ENCODE measurements around the gene TTC9B.

GRCh38 chr19:40237791-40238190 is 19.6 kb upstream of the TTC9B start:
- TF ChIP-seq TAF1 (IDR thresholded peaks at IDR 0.05; ENCODE audit: borderline replicate concordance, insufficient read depth, low read length): no peak
- TF ChIP-seq, protein P1, sequence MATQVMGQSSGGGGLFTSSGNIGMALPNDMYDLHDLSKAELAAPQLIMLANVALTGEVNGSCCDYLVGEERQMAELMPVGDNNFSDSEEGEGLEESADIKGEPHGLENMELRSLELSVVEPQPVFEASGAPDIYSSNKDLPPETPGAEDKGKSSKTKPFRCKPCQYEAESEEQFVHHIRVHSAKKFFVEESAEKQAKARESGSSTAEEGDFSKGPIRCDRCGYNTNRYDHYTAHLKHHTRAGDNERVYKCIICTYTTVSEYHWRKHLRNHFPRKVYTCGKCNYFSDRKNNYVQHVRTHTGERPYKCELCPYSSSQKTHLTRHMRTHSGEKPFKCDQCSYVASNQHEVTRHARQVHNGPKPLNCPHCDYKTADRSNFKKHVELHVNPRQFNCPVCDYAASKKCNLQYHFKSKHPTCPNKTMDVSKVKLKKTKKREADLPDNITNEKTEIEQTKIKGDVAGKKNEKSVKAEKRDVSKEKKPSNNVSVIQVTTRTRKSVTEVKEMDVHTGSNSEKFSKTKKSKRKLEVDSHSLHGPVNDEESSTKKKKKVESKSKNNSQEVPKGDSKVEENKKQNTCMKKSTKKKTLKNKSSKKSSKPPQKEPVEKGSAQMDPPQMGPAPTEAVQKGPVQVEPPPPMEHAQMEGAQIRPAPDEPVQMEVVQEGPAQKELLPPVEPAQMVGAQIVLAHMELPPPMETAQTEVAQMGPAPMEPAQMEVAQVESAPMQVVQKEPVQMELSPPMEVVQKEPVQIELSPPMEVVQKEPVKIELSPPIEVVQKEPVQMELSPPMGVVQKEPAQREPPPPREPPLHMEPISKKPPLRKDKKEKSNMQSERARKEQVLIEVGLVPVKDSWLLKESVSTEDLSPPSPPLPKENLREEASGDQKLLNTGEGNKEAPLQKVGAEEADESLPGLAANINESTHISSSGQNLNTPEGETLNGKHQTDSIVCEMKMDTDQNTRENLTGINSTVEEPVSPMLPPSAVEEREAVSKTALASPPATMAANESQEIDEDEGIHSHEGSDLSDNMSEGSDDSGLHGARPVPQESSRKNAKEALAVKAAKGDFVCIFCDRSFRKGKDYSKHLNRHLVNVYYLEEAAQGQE (IDR thresholded peaks at IDR 0.05; ENCODE audit: insufficient read depth in 1 of 2, low read depth in 2 of 2, low read length in 2 of 2): no peak
